GM21360 (cell line): ENCODE data around the gene MYL2.

Experiments used
- ATAC-seq: cut with Tn5 transposase; IDR thresholded peaks from one replicate; pipeline ENCODE4 v1.9.1; 2021; ENCODE audit warnings: mild to moderate bottlenecking, moderate library complexity; ENCODE audit not compliant: unreplicated experiment

Gene MYL2

GRCh38 chr12:110901401-110901800, 19.0 kb downstream of the MYL2 start:
- ATAC-seq, result no peak

GRCh38 chr12:110896559-110896958, 23.8 kb downstream of the MYL2 start:
- no peak for ATAC-seq

GRCh38 chr12:110893956-110894355, 26.4 kb downstream of the MYL2 start:
- ATAC-seq, result no peak

GRCh38 chr12:110889361-110889760, 31.0 kb downstream of the MYL2 start:
- ATAC-seq, result no peak

GRCh38 chr12:110888256-110888991, 32.0 kb downstream of the MYL2 start:
- no peak for ATAC-seq

GRCh38 chr12:110885152-110885840, 35.1 kb downstream of the MYL2 start:
- no peak for ATAC-seq

- no peak for ATAC-seq
Measured at GRCh38 chr12:110883251-110883650, 37.1 kb downstream of the MYL2 start.

GRCh38 chr12:110880651-110881050, 39.7 kb downstream of the MYL2 start:
- ATAC-seq, result no peak

GRCh38 chr12:110874781-110875180, 45.6 kb downstream of the MYL2 start:
- ATAC-seq, result no peak

- no peak for ATAC-seq
Measured at GRCh38 chr12:110874351-110874750, 46.0 kb downstream of the MYL2 start.

- ATAC-seq, result no peak
Measured at GRCh38 chr12:110872100-110872499, 48.3 kb downstream of the MYL2 start.

- no peak for ATAC-seq
Measured at GRCh38 chr12:110869803-110870202, 50.6 kb downstream of the MYL2 start.

GRCh38 chr12:110869026-110869425, 51.4 kb downstream of the MYL2 start:
- ATAC-seq, result no peak

GRCh38 chr12:110865521-110865920, 54.9 kb downstream of the MYL2 start:
- no peak for ATAC-seq

GRCh38 chr12:110863161-110863560, 57.2 kb downstream of the MYL2 start:
- no peak for ATAC-seq

- no peak for ATAC-seq
Measured at GRCh38 chr12:110862329-110862728, 58.0 kb downstream of the MYL2 start.

GRCh38 chr12:110861729-110862128, 58.6 kb downstream of the MYL2 start:
- ATAC-seq, result no peak
